ENCODE measurements around the gene GATA5.
"Not testable (repeated sequence)": the region's sequence is repeated elsewhere in the genome, so short reads cannot be mapped to it uniquely, and the experiment has no call there.

GATA5 gene

DNA sequence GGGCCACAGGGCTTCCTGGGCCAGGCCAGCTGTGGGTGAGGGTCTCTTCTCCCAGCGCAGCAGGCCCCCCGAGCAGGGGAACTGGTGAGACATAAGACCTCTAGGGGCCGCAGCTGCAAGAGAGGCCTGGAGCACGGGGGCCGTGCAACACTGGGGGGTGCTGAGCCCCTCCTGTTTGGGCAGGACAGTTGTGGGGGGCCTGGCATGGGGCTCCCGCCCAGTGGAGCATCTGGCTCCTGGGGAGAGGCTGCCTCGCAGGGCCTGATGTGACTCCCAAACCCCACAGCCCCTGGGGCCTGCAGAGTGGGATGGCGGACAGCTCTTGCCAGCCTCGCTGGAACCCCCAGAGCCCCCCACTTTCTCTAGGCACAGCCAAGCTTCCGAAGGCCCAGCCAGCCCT, 16.9 kb upstream of the GATA5 start:
- Histone ChIP-seq H3K27me3 (ENCODE audit: insufficient read depth, poor library complexity, severe bottlenecking) (peaks cover 10% of the 10 kb centered on the region), H3K27ac (replicated peaks) (no peak overlapping the region), H3K4me3 (replicated peaks; ENCODE audit: insufficient read depth, low read length) (no peak overlapping the region)
- DNase-seq (ENCODE audit: low read depth in 1 of 2, low spot score in 1 of 2), result no peak
- TF ChIP-seq SPI1 (IDR thresholded peaks at IDR 0.05; ENCODE audit: borderline replicate concordance, low read depth) (no peak), GABPA (IDR thresholded peaks at IDR 0.05; ENCODE audit: low read depth) (no peak), POLR2AphosphoS5 (IDR thresholded peaks at IDR 0.05; ENCODE audit: low read depth) (no peak)
- TF ChIP-seq, protein P1, sequence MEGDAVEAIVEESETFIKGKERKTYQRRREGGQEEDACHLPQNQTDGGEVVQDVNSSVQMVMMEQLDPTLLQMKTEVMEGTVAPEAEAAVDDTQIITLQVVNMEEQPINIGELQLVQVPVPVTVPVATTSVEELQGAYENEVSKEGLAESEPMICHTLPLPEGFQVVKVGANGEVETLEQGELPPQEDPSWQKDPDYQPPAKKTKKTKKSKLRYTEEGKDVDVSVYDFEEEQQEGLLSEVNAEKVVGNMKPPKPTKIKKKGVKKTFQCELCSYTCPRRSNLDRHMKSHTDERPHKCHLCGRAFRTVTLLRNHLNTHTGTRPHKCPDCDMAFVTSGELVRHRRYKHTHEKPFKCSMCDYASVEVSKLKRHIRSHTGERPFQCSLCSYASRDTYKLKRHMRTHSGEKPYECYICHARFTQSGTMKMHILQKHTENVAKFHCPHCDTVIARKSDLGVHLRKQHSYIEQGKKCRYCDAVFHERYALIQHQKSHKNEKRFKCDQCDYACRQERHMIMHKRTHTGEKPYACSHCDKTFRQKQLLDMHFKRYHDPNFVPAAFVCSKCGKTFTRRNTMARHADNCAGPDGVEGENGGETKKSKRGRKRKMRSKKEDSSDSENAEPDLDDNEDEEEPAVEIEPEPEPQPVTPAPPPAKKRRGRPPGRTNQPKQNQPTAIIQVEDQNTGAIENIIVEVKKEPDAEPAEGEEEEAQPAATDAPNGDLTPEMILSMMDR (IDR thresholded peaks at IDR 0.05; ENCODE audit: insufficient read depth, low read length), result no peak
- TF ChIP-seq, protein P2, sequence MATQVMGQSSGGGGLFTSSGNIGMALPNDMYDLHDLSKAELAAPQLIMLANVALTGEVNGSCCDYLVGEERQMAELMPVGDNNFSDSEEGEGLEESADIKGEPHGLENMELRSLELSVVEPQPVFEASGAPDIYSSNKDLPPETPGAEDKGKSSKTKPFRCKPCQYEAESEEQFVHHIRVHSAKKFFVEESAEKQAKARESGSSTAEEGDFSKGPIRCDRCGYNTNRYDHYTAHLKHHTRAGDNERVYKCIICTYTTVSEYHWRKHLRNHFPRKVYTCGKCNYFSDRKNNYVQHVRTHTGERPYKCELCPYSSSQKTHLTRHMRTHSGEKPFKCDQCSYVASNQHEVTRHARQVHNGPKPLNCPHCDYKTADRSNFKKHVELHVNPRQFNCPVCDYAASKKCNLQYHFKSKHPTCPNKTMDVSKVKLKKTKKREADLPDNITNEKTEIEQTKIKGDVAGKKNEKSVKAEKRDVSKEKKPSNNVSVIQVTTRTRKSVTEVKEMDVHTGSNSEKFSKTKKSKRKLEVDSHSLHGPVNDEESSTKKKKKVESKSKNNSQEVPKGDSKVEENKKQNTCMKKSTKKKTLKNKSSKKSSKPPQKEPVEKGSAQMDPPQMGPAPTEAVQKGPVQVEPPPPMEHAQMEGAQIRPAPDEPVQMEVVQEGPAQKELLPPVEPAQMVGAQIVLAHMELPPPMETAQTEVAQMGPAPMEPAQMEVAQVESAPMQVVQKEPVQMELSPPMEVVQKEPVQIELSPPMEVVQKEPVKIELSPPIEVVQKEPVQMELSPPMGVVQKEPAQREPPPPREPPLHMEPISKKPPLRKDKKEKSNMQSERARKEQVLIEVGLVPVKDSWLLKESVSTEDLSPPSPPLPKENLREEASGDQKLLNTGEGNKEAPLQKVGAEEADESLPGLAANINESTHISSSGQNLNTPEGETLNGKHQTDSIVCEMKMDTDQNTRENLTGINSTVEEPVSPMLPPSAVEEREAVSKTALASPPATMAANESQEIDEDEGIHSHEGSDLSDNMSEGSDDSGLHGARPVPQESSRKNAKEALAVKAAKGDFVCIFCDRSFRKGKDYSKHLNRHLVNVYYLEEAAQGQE (IDR thresholded peaks at IDR 0.05; ENCODE audit: insufficient replicate concordance, low read depth), result no peak

DNA sequence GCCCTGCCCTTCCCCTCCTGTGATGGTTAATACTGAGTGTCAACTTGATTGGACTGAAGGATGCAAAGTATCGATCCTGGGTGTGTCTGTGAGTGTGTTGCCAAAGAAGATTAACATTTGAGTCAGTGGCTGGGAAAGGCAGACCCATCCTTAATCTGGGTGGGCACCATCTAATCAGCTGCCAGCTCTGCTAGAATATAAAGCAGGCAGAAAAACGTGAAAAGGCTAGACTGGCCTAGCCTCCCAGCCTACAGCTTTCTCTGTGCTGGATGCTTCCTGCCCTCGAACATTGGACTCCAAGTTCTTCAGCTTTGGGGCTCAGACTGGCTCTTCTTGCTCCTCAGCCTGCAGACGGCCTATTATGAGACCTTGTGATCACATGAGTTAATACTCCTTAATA, 15.0 kb upstream of the GATA5 start:
- H3K4me3 ChIP-seq (replicated peaks; ENCODE audit: insufficient read depth, low read length); DNase-seq (ENCODE audit: low read depth in 1 of 2, low spot score in 1 of 2); H3K27ac ChIP-seq (replicated peaks): not testable (repeated sequence)
- H3K27me3 ChIP-seq (ENCODE audit: insufficient read depth, poor library complexity, severe bottlenecking), result peaks cover 26% of the 10 kb centered on the region

DNA sequence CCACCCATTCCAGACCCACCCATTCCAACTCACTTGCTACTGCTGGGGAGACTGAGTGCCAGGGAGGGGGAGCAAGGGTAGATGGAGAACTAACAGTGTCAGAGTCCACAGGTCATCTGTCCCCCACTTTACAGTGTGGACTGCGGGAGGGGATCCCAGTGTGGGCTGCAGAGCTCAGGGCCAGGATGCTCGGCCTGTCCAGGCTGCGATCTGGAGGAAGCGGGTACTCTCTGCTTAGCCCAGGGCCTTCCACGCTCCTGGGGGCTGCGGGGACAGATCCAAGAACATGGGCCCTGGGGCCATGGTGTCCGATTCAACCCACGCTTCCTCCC, 14.1 kb upstream of the GATA5 start:
- Histone ChIP-seq H3K27ac (replicated peaks) (no peak overlapping the region), H3K4me3 (replicated peaks; ENCODE audit: insufficient read depth, low read length) (no peak overlapping the region), H3K27me3 (ENCODE audit: insufficient read depth, poor library complexity, severe bottlenecking) (peaks cover 35% of the 10 kb centered on the region)
- TF ChIP-seq, protein P2 (IDR thresholded peaks at IDR 0.05; ENCODE audit: insufficient replicate concordance, low read depth), result no peak
- TF ChIP-seq, protein P1 (IDR thresholded peaks at IDR 0.05; ENCODE audit: insufficient read depth, low read length), result no peak
- TF ChIP-seq SPI1 (IDR thresholded peaks at IDR 0.05; ENCODE audit: borderline replicate concordance, low read depth) (no peak), GABPA (IDR thresholded peaks at IDR 0.05; ENCODE audit: low read depth) (no peak)
- no peak for DNase-seq (ENCODE audit: low read depth in 1 of 2, low spot score in 1 of 2)

DNA sequence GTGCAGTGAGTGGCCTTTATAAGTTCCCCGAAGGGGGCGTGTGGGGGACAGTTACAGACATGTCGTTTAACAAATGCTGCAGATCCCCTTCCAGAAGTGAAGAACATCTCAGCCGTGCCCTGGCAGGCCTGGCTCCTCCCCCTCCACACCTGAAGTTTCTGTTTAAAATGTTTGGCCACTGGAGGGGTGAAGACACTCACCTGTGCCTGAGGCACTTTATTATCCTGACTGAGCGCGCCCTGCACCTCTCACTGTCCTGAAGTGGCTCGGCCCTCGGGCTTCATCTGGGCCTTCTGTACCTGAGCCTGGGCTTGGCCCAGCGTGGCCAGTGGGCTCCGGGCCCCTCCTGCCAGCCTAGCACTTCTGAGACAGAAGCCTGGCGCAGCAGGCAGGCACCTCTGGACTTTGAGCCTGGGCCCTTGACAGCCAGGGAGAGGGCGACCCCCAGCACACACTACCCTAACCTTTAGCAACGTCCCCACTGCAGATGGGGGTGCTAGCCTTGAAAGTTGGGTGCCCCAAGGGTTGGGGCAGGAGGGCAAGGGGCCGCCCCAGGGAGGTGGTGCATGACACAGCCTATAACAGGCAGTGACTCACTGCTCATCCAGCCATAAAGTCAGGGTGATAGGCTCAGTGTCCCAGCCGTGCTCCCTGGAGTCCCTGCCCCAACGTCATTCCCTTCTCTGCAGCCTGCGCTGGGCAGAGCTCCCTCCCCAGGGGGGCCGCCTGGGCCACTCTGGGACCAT, 13.6 kb upstream of the GATA5 start:
- no peak for DNase-seq (ENCODE audit: low read depth in 1 of 2, low spot score in 1 of 2)
- Histone ChIP-seq H3K27ac (replicated peaks) (no peak overlapping the region), H3K27me3 (ENCODE audit: insufficient read depth, poor library complexity, severe bottlenecking) (peaks cover 40% of the 10 kb centered on the region), H3K4me3 (replicated peaks; ENCODE audit: insufficient read depth, low read length) (no peak overlapping the region)
- TF ChIP-seq POLR2AphosphoS5 (IDR thresholded peaks at IDR 0.05; ENCODE audit: low read depth), result no peak
- TF ChIP-seq, protein P2 (IDR thresholded peaks at IDR 0.05; ENCODE audit: insufficient replicate concordance, low read depth), result no peak
- TF ChIP-seq SPI1 (IDR thresholded peaks at IDR 0.05; ENCODE audit: borderline replicate concordance, low read depth), result no peak
- no peak for TF ChIP-seq GABPA (IDR thresholded peaks at IDR 0.05; ENCODE audit: low read depth)
- TF ChIP-seq, protein P1 (IDR thresholded peaks at IDR 0.05; ENCODE audit: insufficient read depth, low read length), result no peak
